ENCODE measurements around the gene DNAI1. TPM values are rescaled to one million over a fixed set of nuclear protein-coding genes. Genes with fewer than 3 reads are reported as not detected.

The DNAI1 gene
- total RNA-seq, 1 donor from 2014 or later: 1.8 TPM

GRCh38 chr9:34428325-34428958 is 30.2 kb upstream of the DNAI1 start:
- Histone ChIP-seq H3K9ac (ENCODE audit: low read length) (no peak overlapping the region), H3K79me2 (ENCODE audit: insufficient read depth, low read length) (no peaks in the 10 kb centered on the region), H3K9me3 (ENCODE audit: insufficient read depth, low read depth, low read length) (no peaks in the 10 kb centered on the region), H4K20me1 (ENCODE audit: insufficient read depth, low read length) (peaks cover 95% of the 10 kb centered on the region), H3K36me3 (ENCODE audit: insufficient read depth, low read length) (no peaks in the 10 kb centered on the region), H3K27ac (ENCODE audit: low read depth, low read length) (no peak overlapping the region), H3K4me2 (ENCODE audit: low read length) (no peak overlapping the region), H3K27me3 (ENCODE audit: insufficient read depth, low read length) (no peaks in the 10 kb centered on the region), H2AFZ (ENCODE audit: low read depth, low read length) (no peak overlapping the region), H3K4me3 (ENCODE audit: insufficient read depth, low read depth, low read length) (no peak overlapping the region), H3K4me1 (ENCODE audit: insufficient read depth, low read length) (no peaks in the 10 kb centered on the region)
- FAIRE-seq (no peak), DNase-seq (ENCODE audit: low read depth) (peak; percentile 6)
- no peak for TF ChIP-seq CTCF (IDR thresholded peaks at IDR 0.05; ENCODE audit: insufficient read depth, low read depth, low read length)
- TF ChIP-seq EZH2 (IDR thresholded peaks at IDR 0.05; ENCODE audit: insufficient read depth, low read length): no peak
- H3K27me3 Mint-ChIP-seq (ENCODE audit: low read depth, unreplicated experiment): no peaks in the 10 kb centered on the region
- no peak overlapping the region for H3K4me3 Mint-ChIP-seq (ENCODE audit: unreplicated experiment)
- H3K36me3 Mint-ChIP-seq (ENCODE audit: low read depth, unreplicated experiment): peaks cover 18% of the 10 kb centered on the region
- peaks cover 5% of the 10 kb centered on the region for H3K4me1 Mint-ChIP-seq (ENCODE audit: low read depth, unreplicated experiment)
- H3K9me3 Mint-ChIP-seq (ENCODE audit: unreplicated experiment): no peaks in the 10 kb centered on the region
- no peak overlapping the region for H3K27ac Mint-ChIP-seq (ENCODE audit: unreplicated experiment)

- Mint-ChIP-seq H3K9me3 (ENCODE audit: unreplicated experiment) (no peaks in the 10 kb centered on the region), H3K4me1 (ENCODE audit: low read depth, unreplicated experiment) (peaks cover 5% of the 10 kb centered on the region), H3K36me3 (ENCODE audit: low read depth, unreplicated experiment) (peaks cover 13% of the 10 kb centered on the region), H3K27ac (ENCODE audit: unreplicated experiment) (no peak overlapping the region), H3K4me3 (ENCODE audit: unreplicated experiment) (no peak overlapping the region), H3K27me3 (ENCODE audit: low read depth, unreplicated experiment) (no peaks in the 10 kb centered on the region)
- H2AFZ ChIP-seq (ENCODE audit: low read depth, low read length): no peak overlapping the region
- no peak for TF ChIP-seq CTCF (IDR thresholded peaks at IDR 0.05; ENCODE audit: insufficient read depth, low read depth, low read length)
- no peak for TF ChIP-seq EZH2 (IDR thresholded peaks at IDR 0.05; ENCODE audit: insufficient read depth, low read length)
- H4K20me1 ChIP-seq (ENCODE audit: insufficient read depth, low read length): peaks cover 88% of the 10 kb centered on the region
- FAIRE-seq (no peak), DNase-seq (ENCODE audit: low read depth) (peak; percentile 67)
- no peak overlapping the region for H3K4me2 ChIP-seq (ENCODE audit: low read length)
- no peaks in the 10 kb centered on the region for H3K4me1 ChIP-seq (ENCODE audit: insufficient read depth, low read length)
- no peak overlapping the region for H3K27ac ChIP-seq (ENCODE audit: low read depth, low read length)
- no peaks in the 10 kb centered on the region for H3K36me3 ChIP-seq (ENCODE audit: insufficient read depth, low read length)
- H3K9me3 ChIP-seq (ENCODE audit: insufficient read depth, low read depth, low read length): no peaks in the 10 kb centered on the region
- H3K79me2 ChIP-seq (ENCODE audit: insufficient read depth, low read length): no peaks in the 10 kb centered on the region
- no peaks in the 10 kb centered on the region for H3K27me3 ChIP-seq (ENCODE audit: insufficient read depth, low read length)
- H3K4me3 ChIP-seq (ENCODE audit: insufficient read depth, low read depth, low read length): no peak overlapping the region
- H3K9ac ChIP-seq (ENCODE audit: low read length): no peak overlapping the region
Observed at GRCh38 chr9:34430843-34431437, 27.7 kb upstream of the DNAI1 start.

- FAIRE-seq: no peak
- Histone ChIP-seq H3K4me2 (ENCODE audit: low read length) (no peak overlapping the region), H3K9me3 (ENCODE audit: insufficient read depth, low read depth, low read length) (no peaks in the 10 kb centered on the region), H3K9ac (ENCODE audit: low read length) (no peak overlapping the region), H3K79me2 (ENCODE audit: insufficient read depth, low read length) (no peaks in the 10 kb centered on the region), H4K20me1 (ENCODE audit: insufficient read depth, low read length) (peaks cover 85% of the 10 kb centered on the region), H3K36me3 (ENCODE audit: insufficient read depth, low read length) (no peaks in the 10 kb centered on the region), H2AFZ (ENCODE audit: low read depth, low read length) (no peak overlapping the region), H3K27ac (ENCODE audit: low read depth, low read length) (no peak overlapping the region), H3K27me3 (ENCODE audit: insufficient read depth, low read length) (no peaks in the 10 kb centered on the region), H3K4me1 (ENCODE audit: insufficient read depth, low read length) (no peaks in the 10 kb centered on the region), H3K4me3 (ENCODE audit: insufficient read depth, low read depth, low read length) (no peak overlapping the region)
- no peak overlapping the region for H3K4me3 Mint-ChIP-seq (ENCODE audit: unreplicated experiment)
- no peak for DNase-seq (ENCODE audit: low read depth)
- H3K27me3 Mint-ChIP-seq (ENCODE audit: low read depth, unreplicated experiment): no peaks in the 10 kb centered on the region
- no peak overlapping the region for H3K27ac Mint-ChIP-seq (ENCODE audit: unreplicated experiment)
- no peaks in the 10 kb centered on the region for H3K9me3 Mint-ChIP-seq (ENCODE audit: unreplicated experiment)
- TF ChIP-seq CTCF (IDR thresholded peaks at IDR 0.05; ENCODE audit: insufficient read depth, low read depth, low read length) (no peak), EZH2 (IDR thresholded peaks at IDR 0.05; ENCODE audit: insufficient read depth, low read length) (no peak)
- peaks cover 11% of the 10 kb centered on the region for H3K36me3 Mint-ChIP-seq (ENCODE audit: low read depth, unreplicated experiment)
- H3K4me1 Mint-ChIP-seq (ENCODE audit: low read depth, unreplicated experiment): peaks cover 5% of the 10 kb centered on the region
Observed at GRCh38 chr9:34431667-34432066, 26.9 kb upstream of the DNAI1 start.

Data from astrocyte (in vitro differentiated cells and primary cell).